Erythroblast (primary cell): Measurements from ENCODE around the gene KCTD17.

Experiments
- GATA1 ChIP-seq: IDR thresholded peaks from 2 replicates; pipeline ENCODE4 v1.6.1; 2011; ENCODE audit warnings: low read depth, mild to moderate bottlenecking, control low read depth, low read length, moderate library complexity
- POLR2A ChIP-seq: IDR thresholded peaks from 2 replicates; pipeline ENCODE4 v1.6.1; 2011; ENCODE audit warnings: mild to moderate bottlenecking, low read length

GRCh38 chr22:37072673-37073072 lies 21.1 kb downstream of the KCTD17 start:
- TF ChIP-seq POLR2A (no peak), GATA1 (no peak)
